PC-9 (cell line): ENCODE results near the gene GMIP.

Source experiments
- EZH2 ChIP-seq: fragments of 200-600 bp; sonication (generic); IDR thresholded peaks from 2 replicates; pipeline ENCODE4 v1.8.0; 2017; ENCODE audit warnings: antibody characterized with exemption, low read depth
- TF ChIP-seq, protein P1 (sequence below): fragments of 200-600 bp; sonication (generic); conservative IDR thresholded peaks from 2 replicates; pipeline ENCODE4 v1.6.1; 2017; ENCODE audit warnings: mixed run types, antibody characterized with exemption, mild to moderate bottlenecking, moderate library complexity

- TF ChIP-seq, protein P1, sequence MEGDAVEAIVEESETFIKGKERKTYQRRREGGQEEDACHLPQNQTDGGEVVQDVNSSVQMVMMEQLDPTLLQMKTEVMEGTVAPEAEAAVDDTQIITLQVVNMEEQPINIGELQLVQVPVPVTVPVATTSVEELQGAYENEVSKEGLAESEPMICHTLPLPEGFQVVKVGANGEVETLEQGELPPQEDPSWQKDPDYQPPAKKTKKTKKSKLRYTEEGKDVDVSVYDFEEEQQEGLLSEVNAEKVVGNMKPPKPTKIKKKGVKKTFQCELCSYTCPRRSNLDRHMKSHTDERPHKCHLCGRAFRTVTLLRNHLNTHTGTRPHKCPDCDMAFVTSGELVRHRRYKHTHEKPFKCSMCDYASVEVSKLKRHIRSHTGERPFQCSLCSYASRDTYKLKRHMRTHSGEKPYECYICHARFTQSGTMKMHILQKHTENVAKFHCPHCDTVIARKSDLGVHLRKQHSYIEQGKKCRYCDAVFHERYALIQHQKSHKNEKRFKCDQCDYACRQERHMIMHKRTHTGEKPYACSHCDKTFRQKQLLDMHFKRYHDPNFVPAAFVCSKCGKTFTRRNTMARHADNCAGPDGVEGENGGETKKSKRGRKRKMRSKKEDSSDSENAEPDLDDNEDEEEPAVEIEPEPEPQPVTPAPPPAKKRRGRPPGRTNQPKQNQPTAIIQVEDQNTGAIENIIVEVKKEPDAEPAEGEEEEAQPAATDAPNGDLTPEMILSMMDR, result no peak
- no peak for TF ChIP-seq EZH2
Observed at GRCh38 chr19:19580418-19580817, 63.0 kb downstream of the GMIP start.
